ENCODE measurements around the gene TRPV2.

TRPV2 gene

DNA sequence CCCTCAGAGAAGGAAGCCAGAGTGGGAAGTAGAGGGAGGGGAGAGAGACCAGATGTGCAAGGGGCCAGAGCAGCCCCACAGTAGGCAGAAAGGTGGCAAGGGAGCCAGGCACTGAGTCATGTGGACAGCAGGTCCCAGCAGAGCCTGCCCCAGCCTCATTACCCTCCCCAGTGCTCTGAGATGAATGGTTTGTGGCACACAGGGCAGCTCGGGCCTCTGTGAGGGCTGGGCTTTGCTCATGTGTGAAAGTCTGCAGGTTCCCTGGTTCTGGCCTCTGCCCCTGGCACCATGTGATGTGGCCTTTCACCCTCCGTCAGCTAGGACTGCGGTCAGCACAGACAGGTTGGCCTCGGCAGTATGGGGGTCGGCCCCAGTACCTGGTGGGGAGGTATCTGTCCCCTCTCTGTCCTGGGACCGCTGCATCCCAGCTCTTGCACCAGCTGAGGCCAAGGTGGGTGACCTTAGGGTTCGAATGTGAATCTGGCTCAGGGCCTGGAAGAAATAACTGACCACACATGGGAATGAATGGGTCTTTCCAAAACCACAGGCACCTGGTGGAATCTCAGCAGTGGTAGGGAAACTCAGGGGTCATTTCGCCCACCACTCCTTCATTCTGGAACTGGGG lies 67.8 kb downstream of the TRPV2 start:
- no peak overlapping the region for H3K4me2 ChIP-seq (ENCODE audit: low read length)
- H3K79me2 ChIP-seq (ENCODE audit: control insufficient read depth, low read length), result no peaks in the 10 kb centered on the region
- H3K4me1 ChIP-seq (ENCODE audit: control insufficient read depth, low read length), result no peaks in the 10 kb centered on the region
- TF ChIP-seq EZH2phosphoT487 (IDR thresholded peaks at IDR 0.05; ENCODE audit: borderline replicate concordance, low read length), result no peak
- TF ChIP-seq, protein P1, sequence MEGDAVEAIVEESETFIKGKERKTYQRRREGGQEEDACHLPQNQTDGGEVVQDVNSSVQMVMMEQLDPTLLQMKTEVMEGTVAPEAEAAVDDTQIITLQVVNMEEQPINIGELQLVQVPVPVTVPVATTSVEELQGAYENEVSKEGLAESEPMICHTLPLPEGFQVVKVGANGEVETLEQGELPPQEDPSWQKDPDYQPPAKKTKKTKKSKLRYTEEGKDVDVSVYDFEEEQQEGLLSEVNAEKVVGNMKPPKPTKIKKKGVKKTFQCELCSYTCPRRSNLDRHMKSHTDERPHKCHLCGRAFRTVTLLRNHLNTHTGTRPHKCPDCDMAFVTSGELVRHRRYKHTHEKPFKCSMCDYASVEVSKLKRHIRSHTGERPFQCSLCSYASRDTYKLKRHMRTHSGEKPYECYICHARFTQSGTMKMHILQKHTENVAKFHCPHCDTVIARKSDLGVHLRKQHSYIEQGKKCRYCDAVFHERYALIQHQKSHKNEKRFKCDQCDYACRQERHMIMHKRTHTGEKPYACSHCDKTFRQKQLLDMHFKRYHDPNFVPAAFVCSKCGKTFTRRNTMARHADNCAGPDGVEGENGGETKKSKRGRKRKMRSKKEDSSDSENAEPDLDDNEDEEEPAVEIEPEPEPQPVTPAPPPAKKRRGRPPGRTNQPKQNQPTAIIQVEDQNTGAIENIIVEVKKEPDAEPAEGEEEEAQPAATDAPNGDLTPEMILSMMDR (IDR thresholded peaks at IDR 0.05; ENCODE audit: low read depth, low read length, poor library complexity, severe bottlenecking), result no peak
- H3F3A ChIP-seq (ENCODE audit: control insufficient read depth, insufficient read depth), result no peaks in the 10 kb centered on the region
- no peaks in the 10 kb centered on the region for H3K36me3 ChIP-seq (ENCODE audit: control insufficient read depth, low read length)
- no peak overlapping the region for H3K27ac ChIP-seq (ENCODE audit: low read depth, low read length)
- H3K9me3 ChIP-seq (ENCODE audit: control insufficient read depth, insufficient read depth, low read length), result no peaks in the 10 kb centered on the region
- H3K4me3 ChIP-seq (ENCODE audit: low read length), result no peak overlapping the region
- no peaks in the 10 kb centered on the region for H3K9me2 ChIP-seq (replicated peaks; ENCODE audit: control insufficient read depth, low read length)
- peaks cover 6% of the 10 kb centered on the region; the same call in 1 of the 2 replicates for H3K27me3 ChIP-seq (ENCODE audit: control insufficient read depth, low read length)
- H4K20me1 ChIP-seq (ENCODE audit: control insufficient read depth, insufficient read depth, low read depth, low read length), result no peaks in the 10 kb centered on the region

DNA sequence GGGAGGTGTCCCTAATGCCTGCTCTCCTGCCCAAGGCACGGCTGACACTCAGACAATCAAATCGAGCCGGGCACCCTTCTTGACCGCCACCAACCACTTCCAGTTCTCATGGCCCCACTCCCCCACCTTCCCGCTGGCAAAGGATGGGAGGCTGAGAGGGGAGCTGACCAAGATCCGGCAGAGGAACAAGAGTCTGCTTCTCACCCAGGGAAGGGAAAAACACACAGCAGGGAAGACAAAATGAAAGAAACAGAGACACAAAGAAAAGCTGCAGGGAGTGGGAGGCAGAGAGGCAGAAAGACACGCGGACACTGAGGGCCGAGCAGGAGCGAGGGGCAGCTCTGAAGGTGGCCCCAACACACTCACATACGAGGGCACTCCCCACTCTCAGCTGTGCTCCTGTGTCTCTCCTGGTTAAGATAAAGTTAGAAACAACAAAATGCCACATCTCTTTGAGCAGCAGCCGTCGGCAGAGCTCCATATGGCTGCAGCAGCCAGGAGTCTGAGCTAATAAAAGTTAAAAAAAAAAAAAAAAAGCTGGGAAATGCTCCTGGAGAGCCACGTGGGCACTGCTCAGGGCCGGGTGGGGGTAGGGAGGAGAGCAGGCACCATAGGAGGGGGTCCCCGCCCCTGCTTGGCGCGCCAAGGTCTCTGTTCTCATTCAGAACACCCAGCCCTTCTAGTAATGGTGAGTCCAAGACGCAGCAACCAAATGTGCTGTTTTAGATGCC lies 69.2 kb downstream of the TRPV2 start:
- Histone ChIP-seq H3K4me3 (ENCODE audit: low read length) (no peak overlapping the region), H3K4me1 (ENCODE audit: control insufficient read depth, low read length) (no peaks in the 10 kb centered on the region), H3K27ac (ENCODE audit: low read depth, low read length) (no peak overlapping the region), H3K9me3 (ENCODE audit: control insufficient read depth, insufficient read depth, low read length) (no peaks in the 10 kb centered on the region), H4K20me1 (ENCODE audit: control insufficient read depth, insufficient read depth, low read depth, low read length) (no peaks in the 10 kb centered on the region), H3K27me3 (ENCODE audit: control insufficient read depth, low read length) (peaks cover 16% of the 10 kb centered on the region; the same call in 1 of the 2 replicates), H3K9me2 (replicated peaks; ENCODE audit: control insufficient read depth, low read length) (no peaks in the 10 kb centered on the region), H3K4me2 (ENCODE audit: low read length) (no peak overlapping the region), H3K36me3 (ENCODE audit: control insufficient read depth, low read length) (no peaks in the 10 kb centered on the region), H3K79me2 (ENCODE audit: control insufficient read depth, low read length) (no peaks in the 10 kb centered on the region), H3F3A (ENCODE audit: control insufficient read depth, insufficient read depth) (no peaks in the 10 kb centered on the region)
- TF ChIP-seq, protein P1 (IDR thresholded peaks at IDR 0.05; ENCODE audit: low read depth, low read length, poor library complexity, severe bottlenecking), result no peak
- TF ChIP-seq EZH2phosphoT487 (IDR thresholded peaks at IDR 0.05; ENCODE audit: borderline replicate concordance, low read length), result no peak
